IMR-90 (cell line): ENCODE results near the gene ITIH6. TPM values are rescaled to one million over a fixed set of nuclear protein-coding genes. Genes with fewer than 3 reads are reported as not detected.
A peak's percentile ranks its signal among the peaks of the same experiment; 100 is the strongest.

Source experiments
- ATAC-seq: fragments of 200-7000 bp; cut with Tn5 transposase; 2 replicates; pipeline ENCODE4 v1.9.1; 2020; ENCODE audit warnings: low read depth, mild to moderate bottlenecking, moderate library complexity
- BruUV-seq: library from RNA; stranded (reverse); fragments of 400-500 nt; replicated peaks from 2 replicates; lab custom pipeline; 2021; lab: Mats Ljungman, UMichigan
- CTCF ChIA-PET: fragments of 300-600 bp; formaldehyde crosslinking; extraction: SDS; loops from one replicate; lab custom pipeline; 2021; ENCODE audit warnings: antibody characterized with exemption; lab: Yijun Ruan, JAX
- POLR2A ChIA-PET: fragments of 300-600 bp; sonication (Branson Sonifier 250); formaldehyde crosslinking; loops from one replicate; lab custom pipeline; 2022; ENCODE audit warnings: antibody characterized with exemption; ENCODE audit not compliant: unreplicated experiment; lab: Charles Lee
- DNase-seq: peaks from one replicate; pipeline ENCODE4 v3.0.0; 2013
- H2AFZ ChIP-seq: replicated peaks from 2 replicates; pipeline ENCODE3; 2013; ENCODE audit warnings: low read length, mild to moderate bottlenecking; ENCODE audit not compliant: poor library complexity
- H2AK5ac ChIP-seq: 2 replicates; pipeline ENCODE4 v1.6.1; 2013; ENCODE audit warnings: low read depth, low read length, inconsistent platforms
- H2AK9ac ChIP-seq: replicated peaks from 2 replicates; pipeline ENCODE3; 2013; ENCODE audit warnings: mild to moderate bottlenecking, low read depth, low read length, moderate library complexity; ENCODE audit not compliant: poor library complexity
- H2BK120ac ChIP-seq: 2 replicates; pipeline ENCODE4 v1.6.1; 2013; ENCODE audit warnings: low read depth, low read length, inconsistent platforms
- H2BK15ac ChIP-seq: 3 replicates; pipeline ENCODE4 v1.6.1; 2013; ENCODE audit warnings: low read depth, low read length, inconsistent platforms
- H2BK20ac ChIP-seq: 2 replicates; pipeline ENCODE4 v1.6.1; 2013; ENCODE audit warnings: low read depth, mild to moderate bottlenecking, inconsistent platforms, low read length, moderate library complexity
- H2BK5ac ChIP-seq: 2 replicates; pipeline ENCODE4 v1.6.1; 2013; ENCODE audit warnings: mild to moderate bottlenecking, low read depth, low read length, inconsistent platforms; ENCODE audit not compliant: poor library complexity, severe bottlenecking
- H3K14ac ChIP-seq: replicated peaks from 2 replicates; pipeline ENCODE4 v1.6.1; 2013; ENCODE audit warnings: low read depth, low read length, inconsistent platforms
- H3K18ac ChIP-seq: 2 replicates; pipeline ENCODE4 v1.6.1; 2013; ENCODE audit warnings: low read depth, low read length, control low read depth
- H3K23ac ChIP-seq: 2 replicates; pipeline ENCODE4 v1.6.1; 2013; ENCODE audit warnings: low read depth, low read length, inconsistent platforms
- H3K27ac ChIP-seq: 2 replicates; pipeline ENCODE4 v1.5.1; 2013; ENCODE audit warnings: mild to moderate bottlenecking, control low read depth, low read length; ENCODE audit not compliant: insufficient read depth
- H3K27me3 ChIP-seq: 2 replicates; pipeline ENCODE4 v1.6.1; 2013; ENCODE audit warnings: low read length; ENCODE audit not compliant: control insufficient read depth, insufficient read depth
- H3K36me3 ChIP-seq: 2 replicates; pipeline ENCODE4 v1.6.1; 2013; ENCODE audit warnings: low read length, mixed read lengths; ENCODE audit not compliant: control insufficient read depth, insufficient read depth
- H3K4ac ChIP-seq: 2 replicates; pipeline ENCODE4 v1.6.1; 2013; ENCODE audit warnings: low read depth, low read length, inconsistent platforms
- H3K4me1 ChIP-seq: 2 replicates; pipeline ENCODE4 v1.6.1; 2013; ENCODE audit warnings: low read length, mixed read lengths; ENCODE audit not compliant: control insufficient read depth, insufficient read depth
- H3K4me2 ChIP-seq: 2 replicates; pipeline ENCODE4 v1.6.1; 2013; ENCODE audit warnings: low read depth, mild to moderate bottlenecking, control low read depth, low read length, moderate library complexity
- H3K4me3 ChIP-seq: 2 replicates; pipeline ENCODE4 v1.5.1; 2013; ENCODE audit warnings: low read depth, mild to moderate bottlenecking, control low read depth, low read length, moderate library complexity; ENCODE audit not compliant: insufficient read depth
- H3K56ac ChIP-seq: 2 replicates; pipeline ENCODE4 v1.6.1; 2013; ENCODE audit warnings: low read length, inconsistent platforms; ENCODE audit not compliant: insufficient read depth; ENCODE audit errors: extremely low read depth
- H3K79me1 ChIP-seq, 2 experiments: 2 replicates each; pipeline ENCODE4 v1.6.1; 2013; ENCODE audit warnings: low read length in 2 of 2, inconsistent platforms in 1 of 2, low read depth in 1 of 2
- H3K9ac ChIP-seq: 2 replicates; pipeline ENCODE4 v1.6.1; 2013; ENCODE audit warnings: low read depth, low read length, control low read depth
- H3K9me1 ChIP-seq: 2 replicates; pipeline ENCODE4 v1.6.1; 2013; ENCODE audit warnings: low read length, inconsistent platforms; ENCODE audit not compliant: insufficient read depth
- H3K9me3 ChIP-seq: 2 replicates; pipeline ENCODE4 v1.6.1; 2013; ENCODE audit warnings: low read length; ENCODE audit not compliant: control insufficient read depth, insufficient read depth
- H4K20me1 ChIP-seq: 2 replicates; pipeline ENCODE4 v1.6.1; 2013; ENCODE audit warnings: low read length, inconsistent platforms; ENCODE audit not compliant: insufficient read depth
- H4K5ac ChIP-seq: 2 replicates; pipeline ENCODE4 v1.6.1; 2013; ENCODE audit warnings: mild to moderate bottlenecking, low read depth, low read length, control low read depth
- H4K8ac ChIP-seq, 2 experiments: 2 replicates each; pipeline ENCODE4 v1.6.1; 2013; ENCODE audit warnings: low read depth in 2 of 2, low read length in 2 of 2, control low read depth in 1 of 2, inconsistent platforms in 1 of 2
- H4K91ac ChIP-seq: 2 replicates; pipeline ENCODE4 v1.6.1; 2013; ENCODE audit warnings: low read depth, low read length, inconsistent platforms; ENCODE audit not compliant: insufficient read depth
- MAZ ChIP-seq: IDR thresholded peaks from 2 replicates; pipeline ENCODE4 v1.6.1; 2012; ENCODE audit warnings: low read depth, mild to moderate bottlenecking, low read length, improper control_type of control experiment, moderate library complexity, borderline replicate concordance
- NFE2L2 ChIP-seq: fragments of 150-350 bp; IDR thresholded peaks from 2 replicates; pipeline ENCODE4 v1.6.1; 2016; ENCODE audit warnings: low read depth, mild to moderate bottlenecking, low read length
- RCOR1 ChIP-seq: IDR thresholded peaks from 2 replicates; pipeline ENCODE4 v1.6.1; 2012; ENCODE audit warnings: mild to moderate bottlenecking, low read length, improper control_type of control experiment; ENCODE audit not compliant: insufficient replicate concordance
- SMC3 ChIP-seq: fragments of 150-350 bp; IDR thresholded peaks from 2 replicates; pipeline ENCODE4 v1.6.1; 2016; ENCODE audit warnings: low read depth, mild to moderate bottlenecking, antibody characterized with exemption, low read length, moderate library complexity
- WGBS, 2 experiments: methylation state at CpG; one replicate each; pipeline versions ENCODE4 v1.1.5 to v1.1.7; 2013; ENCODE audit warnings: missing lambda C conversion rate in 2 of 2; ENCODE audit not compliant: insufficient read length in 1 of 2; ENCODE audit errors: extremely low coverage in 2 of 2; 5-methylcytosine and 5-hydroxymethylcytosine counted together
- dilution Hi-C: fragments of 300-500 bp; cut with HindIII; formaldehyde crosslinking; loops from one replicate; pipeline ENCODE4 v1.14.3; 2018; ENCODE audit warnings: low sequenced_read_pairs; ENCODE audit not compliant: unreplicated experiment
- in situ Hi-C: fragments of 300-500 bp; cut with MboI; formaldehyde crosslinking; loops from 3 replicates; pipeline ENCODE4 v1.14.3; 2019; ENCODE audit warnings: low sequenced_read_pairs, inconsistent platforms, mixed read lengths
- intact Hi-C: fragments of 100-400 bp; cut with micrococcal nuclease; formaldehyde crosslinking; loops from 2 replicates; pipeline ENCODE4 v1.10.0; 2022
- polyA plus RNA-seq, 3 experiments: library from polyadenylated mRNA; depleted of rRNA; stranded (reverse); fragments of >200 nt; gene quantifications; 2 replicates each; pipeline ENCODE4 v1.2.3, GENCODE V29; 2012; ENCODE audit warnings: low replicate concordance in 1 of 3
- total RNA-seq: library from RNA; depleted of rRNA; stranded (reverse); fragments of >200 nt; gene quantifications from 2 replicates; pipeline ENCODE4 v1.2.3, GENCODE V29; 2012

Gene ITIH6
- total and polyA plus RNA-seq, 2 of the 4 experiments (the other 2 are of a cell fraction): not detected

- peak within 1 kb of the TSS; percentile 81; the same call in 1 of the 2 replicates for H3K56ac ChIP-seq
- peak within 1 kb of the TSS; percentile 14 for H3K18ac ChIP-seq
- H3K79me1 ChIP-seq: peaks cover 5 to 28% of the 10 kb centered on the region in 2 experiments; a peak in 2 of 4 replicates
- peak within 1 kb of the TSS; percentile 88 for H2AK9ac ChIP-seq
- intact Hi-C loops (loop anchor here (1.0 to 10.0 kb wide), 3 partner anchors 193 to 563 kb away; partner anchors contain the start of gene APEX2), dilution Hi-C loops (no loop called here), in situ Hi-C loops (no loop called here)
- ATAC-seq: peak; percentile 35
- BruUV-seq: no TSS peak
- H3K27me3 ChIP-seq: peaks cover 14% of the 10 kb centered on the region
- peak within 1 kb of the TSS; percentile 70; the same call in 1 of the 2 replicates for H2AK5ac ChIP-seq
- H3K4ac ChIP-seq: peak within 1 kb of the TSS; percentile 74
- peak within 1 kb of the TSS; percentile 51 for H4K5ac ChIP-seq
- H3K4me2 ChIP-seq: peak within 1 kb of the TSS; percentile 75
- peak within 1 kb of the TSS; percentile 64 for H2BK5ac ChIP-seq
- peak within 1 kb of the TSS; percentile 55; the same call in 1 of the 3 replicates for H2BK15ac ChIP-seq
- peak within 1 kb of the TSS; percentile 68 for H3K23ac ChIP-seq
- peak within 1 kb of the TSS; percentile 93 for H2AFZ ChIP-seq
- peaks cover 31% of the 10 kb centered on the region for H3K36me3 ChIP-seq
- peak; percentile 16 for DNase-seq
- H3K4me1 ChIP-seq: peaks cover 7% of the 10 kb centered on the region; the same call in 1 of the 2 replicates
- H3K9me1 ChIP-seq: peaks cover 3% of the 10 kb centered on the region; the same call in 1 of the 2 replicates
- no peaks in the 10 kb centered on the region for H3K9me3 ChIP-seq
- H4K8ac ChIP-seq: peak within 1 kb of the TSS; percentile 89 to 92; a peak in 3 of 4 replicates
- H3K9ac ChIP-seq: peak within 1 kb of the TSS; percentile 98
- H2BK20ac ChIP-seq: no peak within 1 kb of the TSS
- peak within 1 kb of the TSS; percentile 52 for H4K91ac ChIP-seq
- peak within 1 kb of the TSS; percentile 46 for H2BK120ac ChIP-seq
- H4K20me1 ChIP-seq: peaks cover 15% of the 10 kb centered on the region; the same call in 1 of the 2 replicates
- ChIA-PET POLR2A (interaction anchor here (1.5 kb wide), 1 partner anchor 168 kb away, joined by 6 read pairs; no protein-coding TSS in a partner anchor), CTCF (no interaction called here)
- peak within 1 kb of the TSS; percentile 90 for H3K27ac ChIP-seq
- 31% methylated on average over 12 of the region's 17 CpGs; no CpG with 5 or more reads in 1 of the 2 experiments for WGBS, 2 experiments
- TF ChIP-seq RCOR1 (no peak), SMC3 (no peak), MAZ (peak; percentile 89), NFE2L2 (no peak)
- H3K4me3 ChIP-seq: peak within 1 kb of the TSS; percentile 84
- peak within 1 kb of the TSS; percentile 95 for H3K14ac ChIP-seq
Measured at GRCh38 chrX:54807524-54808108, 9.6 kb upstream of the ITIH6 start, which contains the start of gene MAGED2. Gene MAGED2, plus strand, starts transcription at chrX:54807745. Its CDS starts 1,587 bp downstream, at chrX:54809332.
